SK-N-MC (cell line): ENCODE measurements around the gene SEMA6A.

Source experiments
- EZH2 ChIP-seq: fragments of 200-600 bp; sonication (generic); IDR thresholded peaks from one replicate; pipeline ENCODE4 v1.6.1; 2017; ENCODE audit warnings: antibody characterized with exemption
- FOXP2 ChIP-seq: optimal IDR thresholded peaks from 2 replicates; pipeline ENCODE3; 2011; ENCODE audit warnings: mild to moderate bottlenecking, moderate library complexity; ENCODE audit not compliant: insufficient read depth; ENCODE audit errors: extremely low read length, control extremely low read depth
- POLR2AphosphoS5 ChIP-seq: IDR thresholded peaks from 2 replicates; pipeline ENCODE4 v1.6.1; 2012; ENCODE audit warnings: mild to moderate bottlenecking, low read depth, low read length, borderline replicate concordance

GRCh38 chr5:116595498-116595897 is 20.9 kb upstream of the SEMA6A start:
- TF ChIP-seq EZH2 (no peak), POLR2AphosphoS5 (no peak), FOXP2 (no peak)
